Kidney (tissue), 14 donors: ENCODE data around the gene C13orf46. TPM values are rescaled to one million over a fixed set of nuclear protein-coding genes. Genes with fewer than 3 reads are reported as not detected.
A peak's percentile ranks its signal among the peaks of the same experiment; 100 is the strongest.

Experiments
- DNase-seq, 5 donors: peaks; one replicate each; pipeline ENCODE4 v3.0.0-alpha.2; 2013 to 2020
- FAIRE-seq: peaks from 2 replicates; lab custom pipeline; 2012; peaks lifted over from hg19 to GRCh38; lab: Jason Lieb, UNC
- H3K27ac ChIP-seq, 2 donors: one replicate each; pipeline ENCODE4 v1.7.0; 2013; ENCODE audit warnings: low read depth in 2 of 2, low read length in 2 of 2, inconsistent platforms in 1 of 2
- H3K27me3 ChIP-seq: one replicate; pipeline ENCODE4 v1.7.1; 2013; ENCODE audit warnings: low read length, inconsistent platforms; ENCODE audit not compliant: control insufficient read depth, insufficient read depth
- H3K36me3 ChIP-seq, 3 donors: one replicate each; pipeline versions ENCODE4 v1.7.0 to v1.7.1; 2013; ENCODE audit warnings: low read length in 3 of 3, control low read depth in 1 of 3, inconsistent platforms in 1 of 3; ENCODE audit not compliant: insufficient read depth in 3 of 3, control insufficient read depth in 2 of 3
- H3K4me1 ChIP-seq, 3 donors: one replicate each; pipeline versions ENCODE4 v1.7.0 to v1.7.1; 2013; ENCODE audit warnings: low read length in 3 of 3, inconsistent platforms in 1 of 3, low read depth in 1 of 3; ENCODE audit not compliant: control insufficient read depth in 2 of 3, insufficient read depth in 2 of 3
- H3K4me3 ChIP-seq, 3 donors: one replicate each; pipeline versions ENCODE4 v1.7.0 to v1.8.1; 2013; ENCODE audit warnings: low read length in 3 of 3, control low read depth in 1 of 3, inconsistent platforms in 1 of 3
- H3K9ac ChIP-seq, 3 donors: one replicate each; pipeline versions ENCODE4 v1.7.0 to v1.7.1; 2013; ENCODE audit warnings: low read length in 3 of 3, control low read depth in 1 of 3, inconsistent platforms in 1 of 3
- H3K9me3 ChIP-seq, 3 donors: one replicate each; pipeline versions ENCODE4 v1.7.0 to v1.7.1; 2013; ENCODE audit warnings: low read length in 3 of 3, control low read depth in 1 of 3, inconsistent platforms in 1 of 3; ENCODE audit not compliant: control insufficient read depth in 2 of 3, insufficient read depth in 1 of 3
- intact Hi-C: fragments of 100-400 bp; cut with DNase I; formaldehyde crosslinking; loops from one replicate; pipeline ENCODE4 v1.11.1; 2022
- polyA plus RNA-seq: library from polyadenylated mRNA; stranded (reverse); fragments of 350-450 nt; fragmentation: Illumina TruSeq; extraction: RNeasy Lipid Tissue Mini Kit (QIAGEN cat#74804); gene quantifications from one replicate; pipeline ENCODE4 v1.2.3, GENCODE V29; 2014; ENCODE audit warnings: low read depth, low replicate concordance; ENCODE audit not compliant: insufficient read depth
- total RNA-seq: library from RNA; stranded (reverse); fragmentation: NEBNext Ultra II Directional; extraction: Animal tissue kit (Norgen Biotek cat#: 25700); gene quantifications from one replicate; pipeline ENCODE4 v1.2.1, GENCODE V29; 2021
- TF ChIP-seq, protein P1 (sequence below): IDR thresholded peaks from 3 replicates; pipeline ENCODE4 v1.5.1; 2012; ENCODE audit warnings: mild to moderate bottlenecking, moderate library complexity, borderline replicate concordance; ENCODE audit not compliant: insufficient read depth; ENCODE audit errors: extremely low read depth
- donor health status: control.
- donor health status: control.
- donor health status: control.
- donor health status: control.
- donor health status: control.
- donor health status: DM: yes; HTN: yes; CAD: no.
- donor health status: Normal renal cell carcinoma (clear cell type).

C13orf46 gene
- total and polyA plus RNA-seq, 2 donors from 2014 or later = 1.1 TPM; not detected in 1

DNA sequence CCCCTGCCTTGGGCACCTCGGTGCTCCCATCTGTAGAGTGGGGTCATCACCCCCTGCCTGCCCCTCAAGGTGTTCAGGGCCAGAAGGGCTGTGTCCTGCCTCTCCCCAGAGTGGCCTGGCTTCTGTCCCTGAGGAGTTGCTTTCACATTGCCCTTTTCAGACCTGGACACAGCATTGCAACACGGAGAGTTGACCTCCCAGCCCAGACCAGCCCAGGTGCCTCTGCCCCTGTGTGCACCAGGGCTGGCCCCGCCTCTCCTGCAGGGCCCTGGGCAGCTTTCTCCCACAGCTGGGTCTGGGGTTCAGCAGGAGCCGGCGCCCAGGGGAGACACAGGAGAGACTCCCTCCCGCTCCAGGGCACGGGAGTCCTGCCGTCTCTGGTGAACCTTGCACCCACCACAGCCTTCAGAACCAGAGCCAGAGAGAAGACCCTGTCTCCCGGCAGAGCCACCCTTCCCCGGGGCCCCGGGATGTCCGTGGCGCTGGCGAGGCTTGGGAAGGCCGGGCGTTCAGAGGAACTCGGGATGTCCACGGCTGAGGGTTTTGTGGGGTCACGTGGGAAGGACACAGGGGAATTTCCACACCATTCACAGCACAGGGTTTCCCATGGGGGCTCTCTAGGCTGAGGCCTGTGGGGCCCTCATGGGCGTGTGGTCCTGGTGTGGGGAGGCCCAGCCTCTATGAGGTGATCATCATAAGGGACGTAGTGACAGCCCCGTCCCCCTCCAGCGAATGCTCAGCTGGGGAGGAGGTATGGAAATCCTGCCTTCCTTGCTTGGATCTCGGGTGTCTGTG lies 23.2 kb downstream of the C13orf46 start:
- Histone ChIP-seq H3K27me3 (no peaks in the 10 kb centered on the region), H3K4me1 (no peaks in the 10 kb centered on the region), H3K36me3 (no peaks in the 10 kb centered on the region), H3K9me3 (no peaks in the 10 kb centered on the region), H3K27ac (no peak overlapping the region), H3K9ac (peak overlapping the region in 1 of 3 donors; percentile 17), H3K4me3 (no peak overlapping the region)
- DNase-seq (peak in 1 of 5 donors; percentile 73), FAIRE-seq (no peak)
- TF ChIP-seq, protein P1, sequence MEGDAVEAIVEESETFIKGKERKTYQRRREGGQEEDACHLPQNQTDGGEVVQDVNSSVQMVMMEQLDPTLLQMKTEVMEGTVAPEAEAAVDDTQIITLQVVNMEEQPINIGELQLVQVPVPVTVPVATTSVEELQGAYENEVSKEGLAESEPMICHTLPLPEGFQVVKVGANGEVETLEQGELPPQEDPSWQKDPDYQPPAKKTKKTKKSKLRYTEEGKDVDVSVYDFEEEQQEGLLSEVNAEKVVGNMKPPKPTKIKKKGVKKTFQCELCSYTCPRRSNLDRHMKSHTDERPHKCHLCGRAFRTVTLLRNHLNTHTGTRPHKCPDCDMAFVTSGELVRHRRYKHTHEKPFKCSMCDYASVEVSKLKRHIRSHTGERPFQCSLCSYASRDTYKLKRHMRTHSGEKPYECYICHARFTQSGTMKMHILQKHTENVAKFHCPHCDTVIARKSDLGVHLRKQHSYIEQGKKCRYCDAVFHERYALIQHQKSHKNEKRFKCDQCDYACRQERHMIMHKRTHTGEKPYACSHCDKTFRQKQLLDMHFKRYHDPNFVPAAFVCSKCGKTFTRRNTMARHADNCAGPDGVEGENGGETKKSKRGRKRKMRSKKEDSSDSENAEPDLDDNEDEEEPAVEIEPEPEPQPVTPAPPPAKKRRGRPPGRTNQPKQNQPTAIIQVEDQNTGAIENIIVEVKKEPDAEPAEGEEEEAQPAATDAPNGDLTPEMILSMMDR = no peak
- intact Hi-C loops = loop anchor here (5.0 kb wide), 1 partner anchor 272 kb away; no protein-coding TSS in a partner anchor

DNA sequence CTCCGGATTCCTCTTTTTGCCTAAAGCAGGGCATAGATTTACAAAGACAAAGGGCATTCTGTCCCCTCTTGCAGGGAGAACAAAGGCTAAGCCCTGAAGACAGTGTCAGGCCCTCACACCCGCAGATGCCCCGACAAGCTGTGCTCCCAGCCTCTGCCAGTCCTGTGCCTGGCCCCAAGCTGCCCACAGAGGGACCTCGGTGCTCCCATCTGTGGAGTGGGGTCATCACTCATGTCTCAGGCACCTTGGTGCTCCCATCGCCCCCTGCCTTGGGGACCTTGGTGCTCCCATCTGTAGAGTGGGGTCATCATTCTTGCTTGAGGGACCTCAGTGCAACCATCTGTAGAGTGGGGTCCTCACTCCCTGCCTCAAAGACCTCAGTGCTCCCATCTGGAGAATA lies 24.3 kb downstream of the C13orf46 start:
- TF ChIP-seq, protein P1 = no peak
- intact Hi-C loops = no loop called here
- no peak overlapping the region for H3K27ac ChIP-seq
- no peaks in the 10 kb centered on the region for H3K27me3 ChIP-seq
- H3K4me1 ChIP-seq = no peaks in the 10 kb centered on the region
- DNase-seq (peak in 1 of 5 donors; percentile 53), FAIRE-seq (no peak)
- no peaks in the 10 kb centered on the region for H3K9me3 ChIP-seq
- no peaks in the 10 kb centered on the region for H3K36me3 ChIP-seq
- H3K4me3 ChIP-seq = no peak overlapping the region
- no peak overlapping the region for H3K9ac ChIP-seq

DNA sequence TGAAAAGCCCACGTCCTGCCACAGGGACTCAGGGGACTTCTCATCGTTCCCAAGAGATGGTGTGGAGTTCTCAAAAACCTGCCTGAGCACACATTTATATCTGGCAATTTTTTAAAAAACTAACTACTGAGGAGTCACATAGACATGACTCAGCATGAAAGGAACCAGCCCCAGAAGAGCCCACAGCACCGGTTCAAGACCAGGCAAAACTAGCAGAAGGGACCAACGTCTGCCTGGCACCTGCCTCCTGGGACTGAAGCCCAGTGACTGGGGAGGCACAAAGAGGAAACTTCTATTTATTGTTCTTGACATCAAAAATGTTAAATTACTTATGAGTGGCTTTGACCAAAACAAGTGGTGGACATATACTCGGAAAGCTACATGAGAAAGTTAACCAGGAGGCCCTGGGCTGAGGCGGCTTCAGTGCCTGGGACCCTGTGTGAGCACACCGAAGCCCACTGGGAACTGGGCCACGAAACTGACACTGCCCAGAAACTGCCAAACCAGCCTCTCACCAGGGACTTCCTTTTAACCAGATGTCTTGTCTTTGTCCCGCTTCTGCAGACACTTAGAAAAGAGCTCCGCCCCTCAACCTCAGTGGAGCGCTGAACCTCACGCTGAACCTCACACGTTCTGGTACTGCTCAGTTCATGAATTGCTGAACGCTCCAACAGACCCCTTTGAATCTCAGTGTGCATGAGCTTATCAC lies 25.7 kb downstream of the C13orf46 start:
- H3K9ac ChIP-seq = no peak overlapping the region
- intact Hi-C loops = no loop called here
- TF ChIP-seq, protein P1 = no peak
- no peaks in the 10 kb centered on the region for H3K9me3 ChIP-seq
- FAIRE-seq (no peak), DNase-seq (peak in 1 of 5 donors; percentile 54)
- no peak overlapping the region for H3K4me3 ChIP-seq
- H3K27ac ChIP-seq = no peak overlapping the region
- no peaks in the 10 kb centered on the region for H3K27me3 ChIP-seq
- no peaks in the 10 kb centered on the region for H3K4me1 ChIP-seq
- no peaks in the 10 kb centered on the region for H3K36me3 ChIP-seq
